Measurements from ENCODE around the gene EYS.

EYS gene

GRCh38 chr6:65719101-65719500 is 12.1 kb upstream of the EYS start:
- no peaks in the 10 kb centered on the region for H3K36me3 ChIP-seq (ENCODE audit: insufficient read depth)
- H2AFZ ChIP-seq (ENCODE audit: low read depth), result no peak overlapping the region
- H3K4me3 ChIP-seq (IDR thresholded peaks at IDR 0.05; ENCODE audit: insufficient read depth, low read depth, low read length), result no peak overlapping the region
- H3K27ac ChIP-seq, result no peak overlapping the region
- H3K4me1 ChIP-seq (ENCODE audit: low read depth, poor library complexity, severe bottlenecking), result no peaks in the 10 kb centered on the region
- H3K9ac ChIP-seq, result no peak overlapping the region
- H3K79me2 ChIP-seq (ENCODE audit: insufficient read depth, low read depth), result no peaks in the 10 kb centered on the region
- no peaks in the 10 kb centered on the region for H4K20me1 ChIP-seq (ENCODE audit: insufficient read depth)
- no peak overlapping the region for H3K4me2 ChIP-seq
- no peak for TF ChIP-seq CTCF (conservative IDR thresholded peaks at IDR 0.05; ENCODE audit: low read depth, low read length)
- no peaks in the 10 kb centered on the region for H3K27me3 ChIP-seq (ENCODE audit: insufficient read depth, low read depth)

- no peak overlapping the region for H3K4me2 ChIP-seq
- no peak overlapping the region for H2AFZ ChIP-seq (ENCODE audit: low read depth)
- no peak overlapping the region for H3K4me3 ChIP-seq (IDR thresholded peaks at IDR 0.05; ENCODE audit: insufficient read depth, low read depth, low read length)
- H4K20me1 ChIP-seq (ENCODE audit: insufficient read depth), result no peaks in the 10 kb centered on the region
- H3K9ac ChIP-seq, result no peak overlapping the region
- no peaks in the 10 kb centered on the region for H3K36me3 ChIP-seq (ENCODE audit: insufficient read depth)
- TF ChIP-seq CTCF (conservative IDR thresholded peaks at IDR 0.05; ENCODE audit: low read depth, low read length), result no peak
- no peaks in the 10 kb centered on the region for H3K27me3 ChIP-seq (ENCODE audit: insufficient read depth, low read depth)
- no peaks in the 10 kb centered on the region for H3K4me1 ChIP-seq (ENCODE audit: low read depth, poor library complexity, severe bottlenecking)
- H3K79me2 ChIP-seq (ENCODE audit: insufficient read depth, low read depth), result no peaks in the 10 kb centered on the region
- no peak overlapping the region for H3K27ac ChIP-seq
Observed at GRCh38 chr6:65711531-65711930, 4.5 kb upstream of the EYS start.

GRCh38 chr6:65709099-65709830 is 2.2 kb upstream of the EYS start:
- Histone ChIP-seq H3K4me1 (ENCODE audit: low read depth, poor library complexity, severe bottlenecking) (no peaks in the 10 kb centered on the region), H3K27me3 (ENCODE audit: insufficient read depth, low read depth) (no peaks in the 10 kb centered on the region)
- no peak for TF ChIP-seq CTCF (conservative IDR thresholded peaks at IDR 0.05; ENCODE audit: low read depth, low read length)

GRCh38 chr6:65708162-65708561 is 1.1 kb upstream of the EYS start:
- TF ChIP-seq CTCF (conservative IDR thresholded peaks at IDR 0.05; ENCODE audit: low read depth, low read length), result no peak
- no peaks in the 10 kb centered on the region for H3K36me3 ChIP-seq (ENCODE audit: insufficient read depth)
- H3K4me1 ChIP-seq (ENCODE audit: low read depth, poor library complexity, severe bottlenecking), result no peaks in the 10 kb centered on the region
- no peak overlapping the region for H3K4me2 ChIP-seq
- H2AFZ ChIP-seq (ENCODE audit: low read depth), result no peak overlapping the region
- H3K9ac ChIP-seq, result no peak overlapping the region
- H3K27me3 ChIP-seq (ENCODE audit: insufficient read depth, low read depth), result no peaks in the 10 kb centered on the region
- H4K20me1 ChIP-seq (ENCODE audit: insufficient read depth), result no peaks in the 10 kb centered on the region
- no peaks in the 10 kb centered on the region for H3K79me2 ChIP-seq (ENCODE audit: insufficient read depth, low read depth)
- no peak overlapping the region for H3K27ac ChIP-seq
- no peak overlapping the region for H3K4me3 ChIP-seq (IDR thresholded peaks at IDR 0.05; ENCODE audit: insufficient read depth, low read depth, low read length)

More at GRCh38 chr6:65709099-65709830, 2.2 kb upstream of the EYS start:
- Histone ChIP-seq H4K20me1 (ENCODE audit: insufficient read depth) (no peaks in the 10 kb centered on the region), H3K36me3 (ENCODE audit: insufficient read depth) (no peaks in the 10 kb centered on the region), H3K4me3 (IDR thresholded peaks at IDR 0.05; ENCODE audit: insufficient read depth, low read depth, low read length) (no peak overlapping the region), H3K27ac (no peak overlapping the region), H3K9ac (no peak overlapping the region), H3K79me2 (ENCODE audit: insufficient read depth, low read depth) (no peaks in the 10 kb centered on the region), H3K4me2 (no peak overlapping the region), H2AFZ (ENCODE audit: low read depth) (no peak overlapping the region)
